Prostate gland (tissue), 2 donors: ENCODE measurements around the gene WDR64. TPM values are rescaled to one million over a fixed set of nuclear protein-coding genes. Genes with fewer than 3 reads are reported as not detected.

ENCODE experiments used
- DNase-seq: peaks from one replicate; pipeline ENCODE4 v3.0.0-alpha.2; 2019; ENCODE audit warnings: low spot score
- H3K27ac ChIP-seq, 2 donors: fragments of 200-600 bp; sonication (generic); 2 replicates each; pipeline ENCODE4 v1.5.1; 2017 to 2019
- H3K27me3 ChIP-seq: fragments of 200-600 bp; sonication (generic); replicated peaks from 2 replicates; pipeline ENCODE4 v1.5.1; 2019; ENCODE audit not compliant: insufficient read depth
- H3K36me3 ChIP-seq, 2 donors: fragments of 200-600 bp; sonication (generic); 1 replicate in 1 of 2; 2 replicates in 1 of 2; pipeline versions ENCODE4 v1.5.1 to v1.8.1; 2017 to 2019
- H3K4me1 ChIP-seq: fragments of 200-600 bp; sonication (generic); replicated peaks from 2 replicates; pipeline ENCODE4 v1.5.1; 2019
- H3K4me3 ChIP-seq, 2 donors: fragments of 200-600 bp; sonication (generic); 2 replicates each; pipeline ENCODE4 v1.5.1; 2017 to 2019
- H3K9me3 ChIP-seq: fragments of 200-600 bp; sonication (generic); 2 replicates; pipeline ENCODE4 v1.5.1; 2017
- CTCF ChIP-seq, 4 experiments: fragments of 200-600 bp in 2 of 4; fragments of 450-650 bp in 2 of 4; sonication (generic) in 2 of 4; IDR thresholded peaks; 1 replicate in 3 of 4; 2 replicates in 1 of 4; pipeline ENCODE4 v1.5.1; 2016 to 2019; ENCODE audit warnings: antibody characterized with exemption in 4 of 4, mild to moderate bottlenecking in 2 of 4, moderate library complexity in 2 of 4
- POLR2A ChIP-seq: fragments of 450-650 bp; IDR thresholded peaks from one replicate; pipeline ENCODE4 v1.6.1; 2016; ENCODE audit warnings: antibody characterized with exemption, mild to moderate bottlenecking
- POLR2AphosphoS5 ChIP-seq: sonication (generic); formaldehyde crosslinking; IDR thresholded peaks from one replicate; pipeline ENCODE4 v1.6.1; 2017; ENCODE audit warnings: antibody characterized with exemption
- WGBS: methylation state at CpG from one replicate; pipeline ENCODE4 v1.1.5; 2018; 5-methylcytosine and 5-hydroxymethylcytosine counted together
- intact Hi-C: fragments of 100-400 bp; cut with DNase I; formaldehyde crosslinking; loops from one replicate; pipeline ENCODE4 v1.14.2; 2022
- total RNA-seq, 2 donors: library from RNA; depleted of rRNA; stranded (reverse); fragments of >200 nt; gene quantifications; one replicate each; pipeline ENCODE4 v1.1.0, GENCODE V29; 2016

WDR64 gene
- total RNA-seq, 2 donors from 2014 or later, result 0.91 TPM; not detected in 1

- Histone ChIP-seq H3K4me1 (no peaks in the 10 kb centered on the region), H3K36me3 (no peaks in the 10 kb centered on the region), H3K9me3 (no peaks in the 10 kb centered on the region), H3K27ac (no peak overlapping the region), H3K27me3 (no peaks in the 10 kb centered on the region), H3K4me3 (no peak overlapping the region)
- intact Hi-C loops, result no loop called here
- no peak for DNase-seq
- TF ChIP-seq CTCF (IDR thresholded peaks at IDR 0.05) (no peak), POLR2AphosphoS5 (no peak), POLR2A (no peak)
- 62% methylated on average over 6 of the region's 6 CpGs for WGBS
Measured at GRCh38 chr1:241716915-241717656, 65.0 kb downstream of the WDR64 start.

- TF ChIP-seq CTCF (IDR thresholded peaks at IDR 0.05), result no peak
- TF ChIP-seq POLR2A, result no peak
- no peak for TF ChIP-seq POLR2AphosphoS5
- Histone ChIP-seq H3K27me3 (no peaks in the 10 kb centered on the region), H3K4me1 (no peaks in the 10 kb centered on the region), H3K27ac (no peak overlapping the region), H3K4me3 (no peak overlapping the region), H3K9me3 (no peaks in the 10 kb centered on the region), H3K36me3 (no peaks in the 10 kb centered on the region)
- intact Hi-C loops, result no loop called here
- DNase-seq, result no peak
- WGBS, result 37% methylated on average over 5 of the region's 5 CpGs
Measured at GRCh38 chr1:241717975-241718374, 65.9 kb downstream of the WDR64 start.

GRCh38 chr1:241721011-241721410, 68.9 kb downstream of the WDR64 start:
- 94% methylated on average over 3 of the region's 3 CpGs for WGBS
- no peak for TF ChIP-seq CTCF (IDR thresholded peaks at IDR 0.05)
- no peak for TF ChIP-seq POLR2AphosphoS5
- no peak for TF ChIP-seq POLR2A
- DNase-seq, result no peak
- no peak overlapping the region for H3K4me3 ChIP-seq
- no peaks in the 10 kb centered on the region for H3K27me3 ChIP-seq
- no peaks in the 10 kb centered on the region for H3K9me3 ChIP-seq
- H3K4me1 ChIP-seq, result no peaks in the 10 kb centered on the region
- H3K36me3 ChIP-seq, result no peaks in the 10 kb centered on the region
- intact Hi-C loops, result no loop called here
- H3K27ac ChIP-seq, result no peak overlapping the region

GRCh38 chr1:241722947-241723346, 70.9 kb downstream of the WDR64 start:
- WGBS, result 62% methylated on average over 4 of the region's 4 CpGs
- Histone ChIP-seq H3K36me3 (no peaks in the 10 kb centered on the region), H3K9me3 (no peaks in the 10 kb centered on the region), H3K27ac (no peak overlapping the region), H3K4me3 (no peak overlapping the region), H3K4me1 (no peaks in the 10 kb centered on the region), H3K27me3 (no peaks in the 10 kb centered on the region)
- TF ChIP-seq CTCF (IDR thresholded peaks at IDR 0.05), result no peak
- TF ChIP-seq POLR2A, result no peak
- no peak for TF ChIP-seq POLR2AphosphoS5
- no peak for DNase-seq
- intact Hi-C loops, result no loop called here

GRCh38 chr1:241724741-241725356, 72.8 kb downstream of the WDR64 start:
- no peak overlapping the region for H3K4me3 ChIP-seq
- H3K27me3 ChIP-seq, result no peaks in the 10 kb centered on the region
- H3K9me3 ChIP-seq, result no peaks in the 10 kb centered on the region
- 47% methylated on average over 4 of the region's 4 CpGs for WGBS
- intact Hi-C loops, result no loop called here
- no peak for DNase-seq
- H3K27ac ChIP-seq, result no peak overlapping the region
- no peaks in the 10 kb centered on the region for H3K36me3 ChIP-seq
- H3K4me1 ChIP-seq, result no peaks in the 10 kb centered on the region
- TF ChIP-seq POLR2AphosphoS5, result no peak
- TF ChIP-seq POLR2A, result no peak
- no peak for TF ChIP-seq CTCF (IDR thresholded peaks at IDR 0.05)
